HG02852 (cell line): Measurements from ENCODE around the gene MROH2A.

Experiments used
- ATAC-seq: cut with Tn5 transposase; IDR thresholded peaks from one replicate; pipeline ENCODE4 v1.9.1; 2021; ENCODE audit warnings: mild to moderate bottlenecking, moderate library complexity; ENCODE audit not compliant: unreplicated experiment

Gene MROH2A

GRCh38 chr2:233800208-233800607 is 22.1 kb downstream of the MROH2A start:
- no peak for ATAC-seq

GRCh38 chr2:233801357-233802131 is 23.4 kb downstream of the MROH2A start:
- ATAC-seq, result no peak

GRCh38 chr2:233802132-233802815 is 24.1 kb downstream of the MROH2A start:
- no peak for ATAC-seq

- no peak for ATAC-seq
Observed at GRCh38 chr2:233803292-233803911, 25.3 kb downstream of the MROH2A start.

GRCh38 chr2:233803994-233804393 is 25.9 kb downstream of the MROH2A start:
- no peak for ATAC-seq

GRCh38 chr2:233807215-233807865 is 29.2 kb downstream of the MROH2A start:
- no peak for ATAC-seq

- ATAC-seq, result no peak
Observed at GRCh38 chr2:233807966-233808935, 30.1 kb downstream of the MROH2A start.

- no peak for ATAC-seq
Observed at GRCh38 chr2:233810385-233810784, 32.3 kb downstream of the MROH2A start.

- no peak for ATAC-seq
Observed at GRCh38 chr2:233811087-233811486, 33.0 kb downstream of the MROH2A start.

GRCh38 chr2:233811732-233812131 is 33.6 kb downstream of the MROH2A start:
- no peak for ATAC-seq

- ATAC-seq, result no peak
Observed at GRCh38 chr2:233813236-233814055, 35.3 kb downstream of the MROH2A start.

- ATAC-seq, result no peak
Observed at GRCh38 chr2:233814056-233814835, 36.1 kb downstream of the MROH2A start.

GRCh38 chr2:233815861-233816260 is 37.7 kb downstream of the MROH2A start:
- no peak for ATAC-seq

GRCh38 chr2:233816334-233816733 is 38.2 kb downstream of the MROH2A start:
- no peak for ATAC-seq

- ATAC-seq, result no peak
Observed at GRCh38 chr2:233816771-233817170, 38.6 kb downstream of the MROH2A start.

GRCh38 chr2:233817361-233817911 is 39.3 kb downstream of the MROH2A start:
- ATAC-seq, result no peak

GRCh38 chr2:233817995-233818638 is 40.0 kb downstream of the MROH2A start:
- ATAC-seq, result no peak
